Activated CD4-positive, CD25-positive, alpha-beta regulatory T cell (primary cell): Measurements from ENCODE around the gene UBFD1.
"Not testable (repeated sequence)": the region's sequence is repeated elsewhere in the genome, so short reads cannot be mapped to it uniquely, and the experiment has no call there.

Experiments
- DNase-seq, 4 experiments: peaks; one replicate each; lab custom pipeline; 2025; lab: John Stamatoyannopoulos, UW

UBFD1 gene

GRCh38 chr16:23556881-23557778, at the start of gene UBFD1, which contains the start of gene EARS2:
UBFD1 (plus strand) TSS chr16:23557727; CDS start chr16:23557743, 16 bp downstream.
EARS2 (minus strand) TSS chr16:23557350; CDS start chr16:23557343, 7 bp downstream.
- peak; percentile 92 to 99 (median 99) for DNase-seq

DNA sequence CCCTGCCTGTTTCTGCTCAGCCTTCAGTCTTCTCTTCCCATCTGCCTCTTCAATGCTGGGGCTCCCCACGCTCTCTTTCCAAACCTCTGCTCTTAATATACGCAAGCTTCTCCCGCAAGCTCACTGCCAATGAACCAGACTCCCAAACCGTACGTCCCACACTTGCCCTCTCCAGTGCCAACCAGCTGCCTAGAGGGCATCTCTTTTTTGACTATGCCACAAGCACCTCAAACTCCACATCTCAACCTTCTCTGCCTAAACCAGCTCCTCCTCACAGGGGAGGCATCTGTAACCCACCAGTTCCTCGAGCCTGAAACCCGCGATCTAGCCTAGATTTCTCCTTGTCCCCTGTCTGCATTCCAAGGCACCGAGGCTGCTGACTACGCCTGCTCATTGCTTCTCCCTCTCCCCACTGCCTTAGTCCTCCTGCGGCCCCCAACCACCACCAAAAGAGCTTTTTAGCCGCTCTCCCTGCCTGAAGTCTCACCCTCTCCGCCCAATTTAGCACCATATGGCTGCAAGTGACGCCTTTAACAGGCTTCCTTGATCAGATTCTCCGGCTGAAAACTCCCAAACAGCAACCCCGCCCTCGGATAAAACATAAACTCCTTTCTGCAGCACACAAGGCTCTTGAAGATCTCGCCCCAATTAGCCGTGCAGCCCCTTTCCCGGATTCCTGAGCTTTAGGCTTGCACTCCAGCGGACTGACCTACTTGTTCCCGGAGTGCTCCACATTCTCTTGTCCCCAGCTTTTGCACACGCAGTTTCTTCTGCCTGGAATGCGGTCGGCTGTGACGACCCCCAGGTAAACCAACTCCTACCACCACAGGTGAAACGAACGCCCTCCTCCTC, 48.7 kb upstream of the UBFD1 start:
- DNase-seq = no peak

GRCh38 chr16:23509441-23509754, 48.1 kb upstream of the UBFD1 start:
- DNase-seq = no peak

DNA sequence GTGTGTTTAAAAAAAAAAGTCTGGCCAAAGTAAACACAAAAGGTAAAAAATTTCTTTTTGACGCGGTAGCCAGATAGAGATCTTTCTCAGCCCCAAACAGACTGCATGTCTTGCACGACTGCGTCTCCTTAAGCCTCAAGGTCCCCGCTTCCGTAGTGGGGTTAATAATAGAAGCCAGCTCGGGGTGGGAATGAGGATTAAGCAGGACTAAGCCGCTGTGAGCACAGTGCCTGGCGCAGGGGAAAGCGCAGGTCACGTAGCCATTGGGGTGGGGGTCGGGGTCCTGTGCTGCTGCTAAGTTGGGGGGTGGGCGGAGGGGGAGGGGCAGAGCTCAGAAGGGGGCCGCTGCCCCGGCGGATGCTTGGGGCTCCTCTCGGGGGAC, 47.8 kb upstream of the UBFD1 start:
- no peak for DNase-seq

DNA sequence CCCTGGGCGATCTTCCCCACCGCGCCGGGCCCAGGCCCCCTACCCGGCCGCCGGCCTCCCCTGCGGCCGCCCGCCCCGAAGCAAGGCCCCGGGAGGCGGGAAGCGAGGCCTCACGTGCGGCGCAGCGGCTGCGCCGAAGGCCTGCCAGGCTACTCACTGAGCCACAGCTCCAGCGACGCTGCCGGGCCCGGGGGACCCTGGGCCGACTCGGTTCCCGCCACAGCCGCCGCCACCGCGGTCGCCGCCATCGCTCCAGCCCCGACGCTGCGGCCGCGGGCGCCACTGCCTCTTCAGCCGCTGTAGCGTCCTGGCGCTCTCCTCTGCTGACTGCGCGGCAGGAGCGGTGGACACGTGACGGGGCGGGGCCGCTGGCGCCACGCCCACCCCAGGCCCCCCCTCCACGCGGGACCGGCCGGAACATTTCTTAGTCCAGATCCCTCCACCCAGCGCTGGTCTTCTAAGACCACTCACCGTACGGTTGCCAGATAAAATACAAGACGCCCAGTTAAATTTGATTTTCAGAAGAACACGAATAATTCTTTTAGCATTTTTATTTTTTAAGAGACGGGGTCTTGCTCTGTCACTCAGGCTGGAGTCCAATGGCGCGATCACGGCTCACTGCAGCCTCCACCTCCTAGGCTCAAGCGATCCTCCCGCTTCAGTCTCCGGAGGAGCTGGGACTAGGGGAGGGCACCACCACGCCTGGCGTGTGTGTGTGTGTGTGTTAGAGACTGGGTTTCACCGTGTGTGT, 47.2 kb upstream of the UBFD1 start, which contains the start of gene GGA2:
Gene GGA2, minus strand, starts transcription at position 331 of the 751 bp plus-strand sequence. Its CDS starts 83 bp downstream, at position 248.
- DNase-seq = peak; percentile 60 to 69 (median 63)

DNA sequence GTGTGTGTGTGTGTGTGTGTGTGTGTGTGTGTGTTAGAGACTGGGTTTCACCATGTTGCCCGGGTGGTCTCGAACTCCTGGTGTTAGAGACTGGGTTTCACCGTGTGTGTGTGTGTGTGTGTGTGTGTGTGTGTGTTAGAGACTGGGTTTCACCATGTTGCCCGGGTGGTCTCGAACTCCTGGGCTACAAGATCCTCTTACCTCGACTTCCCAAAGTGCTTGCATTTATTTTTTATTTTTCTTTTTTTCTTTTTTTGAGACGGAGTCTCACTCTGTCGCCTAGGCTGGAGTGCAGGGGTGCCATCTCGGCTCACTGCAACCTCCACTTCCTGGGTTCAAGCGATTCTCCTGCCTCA, 46.6 kb upstream of the UBFD1 start:
- DNase-seq = not testable (repeated sequence)

- no peak for DNase-seq
Observed at GRCh38 chr16:23511731-23512130, 45.8 kb upstream of the UBFD1 start.

DNA sequence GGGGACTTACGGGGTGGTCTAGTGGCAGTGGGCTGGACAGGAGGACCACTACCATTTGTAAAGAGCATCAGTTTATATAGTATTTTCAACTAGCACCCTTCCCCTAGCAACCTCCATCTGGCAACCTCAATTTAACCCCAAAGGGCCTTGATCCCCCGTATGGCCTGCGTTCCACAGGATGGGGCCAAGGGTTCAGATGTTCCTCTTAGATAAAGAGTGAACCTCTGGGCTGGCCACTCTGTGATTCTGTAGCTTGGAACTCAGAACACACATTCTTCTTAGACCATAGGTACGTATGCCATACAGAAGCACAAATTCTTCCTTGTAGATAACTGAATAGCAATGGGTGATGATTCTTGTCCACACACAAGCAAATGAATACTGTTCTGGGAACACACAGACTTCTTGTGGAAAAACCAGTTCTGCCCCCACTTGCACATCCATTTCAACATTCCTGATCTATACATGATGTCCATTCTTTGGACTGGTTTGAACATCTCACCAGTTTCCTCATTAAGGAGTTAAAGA, 45.3 kb upstream of the UBFD1 start:
- DNase-seq = no peak

DNA sequence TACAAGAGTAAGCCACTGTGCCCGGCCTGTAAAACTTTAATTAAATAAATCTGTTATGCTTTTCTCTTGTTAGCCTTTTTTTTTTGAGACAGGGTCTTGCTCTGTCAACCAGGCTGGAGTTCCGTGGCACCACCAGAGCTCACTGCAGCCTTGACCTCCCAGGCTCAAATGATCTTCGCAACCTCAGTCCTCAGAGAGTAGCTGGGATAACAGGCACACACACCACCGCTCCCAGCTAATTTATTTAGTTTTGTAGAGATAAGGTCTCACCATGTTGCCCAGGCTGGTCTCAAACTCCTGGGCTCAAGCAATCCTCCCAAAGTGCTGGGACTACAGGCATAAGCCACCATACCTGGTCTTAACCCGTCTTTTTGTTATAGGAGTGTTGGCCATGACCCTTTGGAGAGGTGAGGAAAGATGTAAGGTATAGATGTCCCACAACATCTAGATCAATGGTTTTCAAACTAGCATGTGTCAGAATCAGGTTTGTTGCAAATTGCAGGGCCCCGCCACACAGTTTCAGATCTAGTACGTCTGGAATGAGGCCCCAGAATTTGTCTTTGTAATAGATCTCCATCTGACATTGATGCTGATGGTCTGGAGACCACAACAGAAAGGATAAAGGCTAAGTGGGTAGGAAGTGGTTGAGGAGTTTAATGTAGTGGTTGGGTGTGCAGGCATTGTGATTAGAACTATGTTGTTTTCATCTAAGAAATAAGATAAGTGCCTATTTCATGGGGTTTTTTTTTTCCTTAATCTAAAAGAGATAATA, 43.0 kb upstream of the UBFD1 start:
- DNase-seq = peak in 1 of 4 experiments; percentile 7

DNA sequence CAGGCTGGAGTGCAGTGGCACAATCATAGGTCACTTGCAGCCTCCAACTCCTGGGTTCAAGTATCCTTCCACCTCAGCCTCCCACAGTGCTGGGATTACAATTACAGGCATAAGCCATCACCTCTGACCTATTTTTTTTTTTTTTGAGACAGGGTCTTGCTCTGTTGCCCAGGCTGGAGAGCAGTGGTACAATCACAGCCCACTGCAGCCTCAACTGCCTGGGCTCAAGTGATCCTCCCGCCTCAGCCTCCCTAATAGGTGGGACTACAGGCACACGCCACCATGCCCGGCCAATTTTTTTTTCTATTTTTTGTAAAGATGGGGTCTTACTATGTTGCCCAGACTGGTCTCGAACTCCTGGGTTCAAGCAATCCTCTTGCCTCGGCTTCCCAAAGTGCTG, 41.6 kb upstream of the UBFD1 start:
- no peak for DNase-seq

DNA sequence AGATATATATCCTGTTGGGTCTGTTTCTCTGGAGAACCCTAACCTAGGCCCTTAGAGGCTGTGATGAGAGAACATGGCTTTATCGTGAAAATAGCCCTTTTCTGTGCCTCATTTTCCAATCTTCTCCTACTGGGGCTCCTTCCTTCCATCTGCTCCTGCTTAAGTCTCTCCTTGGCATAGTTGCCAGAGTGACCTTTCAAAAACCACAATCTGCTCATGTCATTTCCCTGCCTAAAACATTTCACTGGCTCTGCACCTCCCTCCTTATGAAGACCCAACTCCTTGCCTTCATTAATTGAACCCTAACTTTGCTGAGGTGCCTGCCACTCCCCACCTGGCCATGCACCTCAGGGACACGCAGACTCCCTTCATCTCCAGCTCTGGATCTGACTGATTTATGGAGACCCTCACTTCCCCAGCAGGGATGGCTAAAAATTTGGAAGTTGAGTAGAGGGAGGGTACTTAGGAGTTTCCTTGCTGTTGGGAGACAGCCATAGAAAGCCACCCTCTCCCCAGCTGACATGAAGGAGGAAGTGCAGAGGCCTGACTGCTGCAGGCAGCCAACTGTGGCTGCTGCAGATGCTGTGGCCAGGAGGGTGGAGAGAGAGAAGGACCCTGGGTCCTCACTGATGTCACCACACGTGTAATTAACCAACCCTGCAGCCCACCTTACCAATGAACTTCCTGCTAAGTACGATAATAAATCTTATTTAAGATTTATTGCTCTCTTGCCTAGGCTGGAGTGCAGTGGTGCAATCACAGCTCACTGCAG, 41.0 kb upstream of the UBFD1 start:
- no peak for DNase-seq

- DNase-seq = no peak
Observed at GRCh38 chr16:23518435-23518891, 39.1 kb upstream of the UBFD1 start.

DNA sequence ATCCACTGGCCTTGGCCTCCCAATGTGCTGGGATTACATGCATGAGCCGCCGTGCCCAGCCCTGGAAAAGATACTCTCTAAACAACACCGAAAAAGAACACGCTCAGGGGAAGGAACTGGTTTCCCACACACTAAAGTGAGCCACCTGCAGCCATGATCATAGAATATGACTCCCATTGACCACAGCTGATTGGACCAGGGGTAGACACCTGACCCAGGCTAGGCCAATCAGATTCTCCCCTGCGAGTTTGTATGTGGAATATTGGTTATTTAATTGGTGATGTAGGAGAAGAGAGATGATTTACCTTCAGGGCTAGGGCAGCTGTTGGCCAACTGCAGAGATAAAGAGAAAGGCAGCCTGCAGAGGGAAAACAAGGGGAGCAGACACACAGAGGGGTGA, 38.2 kb upstream of the UBFD1 start:
- DNase-seq = no peak

DNA sequence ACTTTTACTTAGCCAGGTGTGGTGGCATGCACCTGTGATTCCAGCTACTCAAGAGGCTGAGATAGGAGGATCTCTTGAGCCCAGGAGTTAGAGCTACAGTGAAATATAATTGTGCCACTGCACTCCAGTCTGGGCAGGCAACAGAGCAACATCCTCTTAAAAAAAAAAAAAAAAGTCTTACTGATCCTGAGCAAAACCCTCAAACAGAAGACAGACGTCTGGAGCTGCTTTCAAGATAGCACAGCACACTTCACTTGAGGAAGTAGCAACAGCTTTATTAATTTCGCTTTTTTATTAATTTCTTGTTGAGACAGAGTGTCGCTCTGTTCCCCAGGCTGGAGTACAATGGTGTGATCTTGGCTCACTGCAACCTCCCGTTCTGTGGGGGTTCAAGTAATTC, 37.0 kb upstream of the UBFD1 start:
- DNase-seq = no peak

DNA sequence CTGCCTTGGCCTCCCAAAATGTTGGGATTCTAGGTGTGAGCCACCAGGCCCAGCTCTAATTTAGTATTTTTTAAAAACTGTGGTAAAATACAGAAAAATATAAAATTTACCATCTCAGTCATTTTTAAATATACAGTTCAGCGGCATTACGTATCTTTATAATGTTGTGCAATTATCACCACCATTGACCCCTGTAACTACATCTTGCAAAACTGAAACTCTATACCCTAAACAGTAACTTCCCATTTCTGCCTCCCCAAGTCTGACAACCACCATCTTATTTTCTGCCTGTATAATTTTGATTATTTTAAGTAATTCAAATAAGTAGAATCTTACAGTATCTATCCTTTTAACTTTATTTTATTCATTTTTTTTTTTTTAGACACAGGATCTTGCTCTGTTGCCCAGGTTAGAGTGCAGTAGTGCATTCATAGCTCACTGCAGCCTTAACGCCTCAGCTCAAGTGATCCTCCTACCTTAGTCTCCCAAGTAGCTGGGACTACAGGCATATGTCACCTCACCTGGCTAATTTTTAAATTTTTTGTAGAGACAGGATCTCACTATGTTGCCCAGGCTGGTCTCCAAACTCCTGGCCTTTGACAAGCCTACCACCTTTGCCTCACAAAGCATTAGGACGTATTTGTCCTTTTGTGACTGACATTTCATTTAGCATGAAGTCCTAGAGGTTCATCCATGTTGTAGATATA, 36.3 kb upstream of the UBFD1 start:
- no peak for DNase-seq

- no peak for DNase-seq
Observed at GRCh38 chr16:23521965-23522364, 35.6 kb upstream of the UBFD1 start.

GRCh38 chr16:23523321-23523720, 34.2 kb upstream of the UBFD1 start:
- DNase-seq = no peak

- DNase-seq = no peak
Observed at GRCh38 chr16:23523876-23524385, 33.6 kb upstream of the UBFD1 start.

DNA sequence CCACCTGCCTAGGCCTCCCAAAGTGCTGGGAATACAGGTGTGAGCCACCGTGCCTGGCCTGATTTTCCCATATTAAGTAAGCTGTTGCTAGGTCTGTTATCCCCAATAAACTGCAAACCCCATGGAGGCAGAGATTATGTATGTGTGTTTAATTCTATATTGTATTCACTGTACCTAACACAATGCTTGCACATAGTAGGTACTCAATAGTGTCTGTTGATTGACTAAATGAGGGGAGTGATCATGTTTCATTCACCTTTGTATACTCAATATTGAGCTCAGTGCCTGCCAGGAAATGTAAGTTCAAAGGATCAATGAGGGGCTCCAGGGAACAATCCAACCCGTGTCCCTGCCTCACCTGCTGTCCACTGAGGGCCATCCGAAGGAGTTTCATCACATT, 32.6 kb upstream of the UBFD1 start:
- DNase-seq = no peak
